Inflammatory macrophage treated with lipopolysaccharide for 4 hours (primary cell): ENCODE results near the gene ABCA13.
"Not testable (repeated sequence)": the region's sequence is repeated elsewhere in the genome, so short reads cannot be mapped to it uniquely, and the experiment has no call there.

Source experiments
- DNase-seq: peaks from one replicate; pipeline ENCODE4 v3.0.0-alpha.2; 2020

ABCA13 gene

GRCh38 chr7:48173756-48174382 lies 2.6 kb downstream of the ABCA13 start:
- DNase-seq: no peak

DNA sequence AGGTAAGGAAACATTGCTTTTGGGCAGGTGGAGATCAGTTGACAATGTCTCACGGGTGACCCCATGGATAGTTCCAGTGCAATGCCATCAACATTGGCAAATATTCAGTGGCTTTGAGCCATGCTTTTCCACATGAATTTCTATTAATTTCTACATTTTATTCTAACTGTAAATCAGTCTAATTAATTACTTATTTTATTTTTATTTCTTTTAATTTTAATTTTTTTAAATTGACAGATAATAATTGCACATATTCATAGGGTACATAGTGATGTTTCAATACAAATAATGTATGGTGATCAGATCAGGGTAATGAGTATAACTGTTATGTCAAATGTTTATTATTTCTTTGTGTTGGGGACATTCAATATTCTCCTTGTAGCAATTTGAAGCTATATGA lies 3.8 kb downstream of the ABCA13 start:
- DNase-seq: no peak

- no peak for DNase-seq
Measured at GRCh38 chr7:48176356-48176893, 5.2 kb downstream of the ABCA13 start.

GRCh38 chr7:48177271-48177670 lies 6.0 kb downstream of the ABCA13 start:
- DNase-seq: no peak

GRCh38 chr7:48179496-48180030 lies 8.3 kb downstream of the ABCA13 start:
- no peak for DNase-seq

- no peak for DNase-seq
Measured at GRCh38 chr7:48180981-48181380, 9.7 kb downstream of the ABCA13 start.

GRCh38 chr7:48182718-48183369 lies 11.6 kb downstream of the ABCA13 start:
- no peak for DNase-seq

DNA sequence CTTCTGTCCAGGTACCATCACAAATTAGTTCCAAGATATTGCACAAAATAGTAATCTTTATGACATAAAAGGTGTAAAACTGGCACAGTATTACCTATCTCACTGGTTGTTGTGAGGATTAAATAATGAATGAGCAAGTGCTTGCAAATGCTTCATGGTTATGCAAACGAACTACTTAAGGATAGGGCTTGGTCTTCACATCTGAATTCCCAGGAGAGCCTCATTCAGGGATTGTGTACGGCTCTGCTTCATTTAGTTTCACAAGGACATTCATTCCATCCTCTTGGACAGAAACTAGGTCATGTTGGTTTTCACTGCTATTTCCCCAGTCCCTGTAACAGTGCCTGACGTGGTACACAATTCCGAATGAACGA lies 12.1 kb downstream of the ABCA13 start:
- no peak for DNase-seq

DNA sequence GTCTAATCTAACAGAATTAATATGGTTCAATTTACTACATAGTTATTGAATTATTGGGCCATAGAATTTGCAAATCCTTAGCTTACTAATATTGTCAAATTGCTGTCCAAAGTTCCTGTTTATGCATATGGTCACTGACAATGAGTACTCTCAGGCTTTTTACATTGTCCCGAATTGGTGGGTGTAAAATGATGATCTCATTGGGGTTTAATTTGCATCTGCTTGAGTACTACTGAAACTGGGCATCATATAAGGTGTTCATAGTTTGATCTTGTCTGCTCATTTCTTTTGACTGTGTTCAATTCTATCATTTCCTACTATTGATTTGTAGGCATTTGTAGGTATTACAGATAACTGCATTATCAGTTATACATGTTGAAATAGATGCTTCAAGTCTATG lies 12.7 kb downstream of the ABCA13 start:
- DNase-seq: no peak

GRCh38 chr7:48188776-48189520 lies 17.7 kb downstream of the ABCA13 start:
- no peak for DNase-seq

GRCh38 chr7:48192996-48193395 lies 21.7 kb downstream of the ABCA13 start:
- DNase-seq: no peak

GRCh38 chr7:48193421-48193820 lies 22.2 kb downstream of the ABCA13 start:
- DNase-seq: no peak

DNA sequence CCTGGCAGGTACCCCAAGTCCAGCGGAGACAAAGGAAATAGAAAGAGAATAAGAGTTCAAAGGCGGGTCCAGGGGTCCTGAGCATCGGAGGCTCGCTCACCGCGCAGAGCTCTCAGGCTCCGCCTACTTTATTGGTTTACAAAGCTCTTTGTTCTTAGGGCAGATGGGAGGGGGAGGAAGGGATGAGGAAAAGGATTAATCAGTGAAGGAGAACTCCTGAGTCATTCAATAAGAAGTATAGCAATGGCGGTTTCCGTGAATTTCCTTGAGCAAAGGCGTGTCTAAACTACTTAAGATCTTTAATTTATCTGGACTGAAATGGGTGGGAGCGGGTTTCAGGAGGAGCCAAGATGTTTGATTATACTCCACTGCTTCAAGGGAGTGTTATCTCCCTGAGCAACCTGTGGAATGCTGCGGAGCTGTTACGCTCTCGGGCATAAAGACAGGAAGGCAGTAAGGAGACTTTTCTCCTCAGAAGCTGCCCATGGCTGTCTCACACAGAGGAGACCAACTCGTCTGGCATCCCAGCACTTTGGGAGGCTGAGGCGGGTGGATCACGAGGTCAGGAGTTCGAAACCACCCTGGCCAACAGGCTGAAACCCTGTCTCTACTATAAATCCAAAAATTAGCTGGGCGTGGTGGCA lies 29.8 kb downstream of the ABCA13 start:
- DNase-seq: not testable (repeated sequence)

- DNase-seq: not testable (repeated sequence)
Measured at GRCh38 chr7:48202916-48203315, 31.7 kb downstream of the ABCA13 start.

DNA sequence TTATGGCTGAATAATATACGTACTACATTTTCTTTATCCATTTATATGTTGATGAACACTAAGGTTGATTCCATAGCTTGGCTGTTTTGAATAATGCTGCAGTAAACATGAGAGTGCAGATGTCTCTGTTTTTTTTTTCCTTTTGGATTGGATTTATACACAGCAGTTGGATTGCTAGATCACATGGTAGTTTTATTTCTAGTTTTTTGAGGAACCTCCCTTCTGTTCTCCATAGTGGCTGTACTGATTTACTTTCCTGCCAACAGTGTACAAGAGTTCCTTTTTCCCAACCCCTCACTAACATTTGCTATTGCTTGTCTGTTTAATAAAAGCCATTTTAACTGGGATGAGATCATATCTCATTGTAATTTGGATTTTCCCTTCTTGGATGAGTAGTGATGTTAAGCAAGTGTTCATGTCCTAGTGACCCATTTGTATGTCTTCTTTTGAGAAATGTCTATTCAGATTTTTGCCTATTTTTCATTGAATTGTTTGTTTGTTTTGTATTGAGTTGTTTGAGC lies 36.0 kb downstream of the ABCA13 start:
- DNase-seq: peak; percentile 34

DNA sequence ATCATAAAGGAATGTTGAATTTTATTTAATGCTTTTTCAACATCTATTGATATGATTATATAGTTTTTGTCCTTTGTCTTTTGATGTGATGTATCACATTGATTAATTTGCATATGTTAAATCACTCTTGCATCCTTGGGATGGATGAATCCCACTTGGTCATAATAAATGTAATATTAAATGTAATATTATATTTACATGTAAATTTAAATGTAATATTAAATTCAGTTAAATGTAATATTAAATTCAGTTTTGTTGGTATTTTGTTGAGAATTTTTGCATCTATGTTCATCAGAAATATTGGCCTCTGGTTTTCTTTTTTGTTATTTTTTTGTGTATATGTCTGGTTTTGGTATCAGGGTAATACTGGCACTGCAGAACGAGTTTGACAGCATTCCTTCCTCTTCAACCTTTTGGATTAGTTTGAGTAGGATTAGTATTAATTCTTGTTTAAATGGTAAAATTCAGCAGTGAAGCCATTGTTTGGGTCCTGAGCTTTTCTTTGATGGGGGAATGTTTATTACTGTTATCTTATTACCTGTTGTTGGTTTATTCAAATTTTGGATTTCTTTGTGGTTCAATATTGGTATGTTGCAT lies 37.8 kb downstream of the ABCA13 start:
- no peak for DNase-seq

- DNase-seq: peak; percentile 12
Measured at GRCh38 chr7:48213226-48213625, 42.0 kb downstream of the ABCA13 start.

GRCh38 chr7:48217266-48217665 lies 46.0 kb downstream of the ABCA13 start:
- DNase-seq: no peak

- no peak for DNase-seq
Measured at GRCh38 chr7:48217753-48218152, 46.5 kb downstream of the ABCA13 start.

DNA sequence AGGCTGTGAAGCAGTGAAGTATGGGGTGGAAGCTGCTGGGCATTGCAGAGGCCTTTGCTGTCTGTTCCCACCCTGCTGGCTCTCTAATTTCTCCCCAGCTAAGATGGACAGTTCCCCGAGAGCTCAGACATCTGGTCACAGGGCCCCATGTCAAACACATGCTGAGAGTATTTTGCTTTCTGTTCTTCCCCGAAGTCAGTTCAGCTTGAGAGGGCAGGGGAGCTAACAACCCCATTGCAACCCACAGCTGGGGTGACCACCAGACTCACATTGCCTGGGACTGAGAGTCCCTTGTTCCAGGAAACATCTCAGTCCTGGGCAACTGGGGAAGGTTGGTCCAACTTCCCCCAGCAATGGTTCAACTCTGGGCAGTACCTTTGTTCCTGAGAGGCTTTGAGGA lies 52.8 kb downstream of the ABCA13 start:
- DNase-seq: no peak

DNA sequence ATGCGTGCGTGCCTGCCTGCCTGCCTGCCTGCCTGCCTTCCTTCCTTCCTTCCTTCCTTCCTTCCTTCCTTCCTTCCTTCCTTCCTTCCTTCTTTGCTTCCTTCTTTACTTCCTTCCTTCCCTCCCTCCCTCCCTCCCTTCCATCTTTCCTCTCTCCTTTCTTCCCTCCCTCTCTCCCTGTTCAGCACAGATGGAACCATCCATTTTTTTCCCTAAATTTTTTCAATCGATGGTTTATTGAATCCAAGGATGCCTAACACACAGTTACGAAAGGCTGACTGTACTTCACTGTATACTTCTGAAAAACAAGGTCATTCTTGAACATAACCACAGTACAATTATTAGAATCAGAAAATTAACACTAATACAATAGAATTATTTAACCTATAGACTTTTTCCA lies 53.8 kb downstream of the ABCA13 start:
- DNase-seq: no peak

GRCh38 chr7:48237354-48237753 lies 66.1 kb downstream of the ABCA13 start:
- DNase-seq: no peak

DNA sequence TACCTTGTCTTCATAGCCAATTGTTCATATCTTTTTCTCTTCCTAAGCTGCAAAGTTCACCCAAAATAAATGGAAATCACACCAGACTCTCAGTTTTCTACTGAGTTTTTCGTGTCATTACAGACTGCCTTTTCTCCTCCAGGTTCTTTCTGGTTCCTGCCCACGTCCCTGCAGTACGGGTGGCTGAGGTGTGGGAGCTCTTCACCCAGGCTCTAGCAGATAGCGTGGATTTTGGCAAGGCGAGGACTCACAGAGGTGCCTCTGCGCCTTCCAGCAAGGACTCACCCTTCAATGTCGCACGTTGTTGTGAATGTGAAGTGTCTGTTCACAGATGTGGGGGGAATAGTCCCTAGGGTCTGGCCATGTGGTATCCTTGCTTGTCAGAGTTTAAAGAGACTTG lies 71.6 kb downstream of the ABCA13 start:
- no peak for DNase-seq
